Prostate gland (tissue), 2 donors: ENCODE measurements around the gene PPP1R12B. TPM values are rescaled to one million over a fixed set of nuclear protein-coding genes. Genes with fewer than 3 reads are reported as not detected.

Experiments
- DNase-seq: peaks from one replicate; pipeline ENCODE4 v3.0.0-alpha.2; 2019; ENCODE audit warnings: low spot score
- H3K27ac ChIP-seq, 2 donors: fragments of 200-600 bp; sonication (generic); 2 replicates each; pipeline ENCODE4 v1.5.1; 2017 to 2019
- H3K27me3 ChIP-seq: fragments of 200-600 bp; sonication (generic); replicated peaks from 2 replicates; pipeline ENCODE4 v1.5.1; 2019; ENCODE audit not compliant: insufficient read depth
- H3K36me3 ChIP-seq, 2 donors: fragments of 200-600 bp; sonication (generic); 1 replicate in 1 of 2; 2 replicates in 1 of 2; pipeline versions ENCODE4 v1.5.1 to v1.8.1; 2017 to 2019
- H3K4me1 ChIP-seq: fragments of 200-600 bp; sonication (generic); replicated peaks from 2 replicates; pipeline ENCODE4 v1.5.1; 2019
- H3K4me3 ChIP-seq, 2 donors: fragments of 200-600 bp; sonication (generic); 2 replicates each; pipeline ENCODE4 v1.5.1; 2017 to 2019
- H3K9me3 ChIP-seq: fragments of 200-600 bp; sonication (generic); 2 replicates; pipeline ENCODE4 v1.5.1; 2017
- POLR2A ChIP-seq: fragments of 450-650 bp; IDR thresholded peaks from one replicate; pipeline ENCODE4 v1.6.1; 2016; ENCODE audit warnings: antibody characterized with exemption, mild to moderate bottlenecking
- POLR2AphosphoS5 ChIP-seq: sonication (generic); formaldehyde crosslinking; IDR thresholded peaks from one replicate; pipeline ENCODE4 v1.6.1; 2017; ENCODE audit warnings: antibody characterized with exemption
- WGBS: methylation state at CpG from one replicate; pipeline ENCODE4 v1.1.5; 2018; 5-methylcytosine and 5-hydroxymethylcytosine counted together
- intact Hi-C: fragments of 100-400 bp; cut with DNase I; formaldehyde crosslinking; loops from one replicate; pipeline ENCODE4 v1.14.2; 2022
- total RNA-seq, 2 donors: library from RNA; depleted of rRNA; stranded (reverse); fragments of >200 nt; gene quantifications; one replicate each; pipeline ENCODE4 v1.1.0, GENCODE V29; 2016
- TF ChIP-seq, protein P1 (sequence below), 4 experiments: fragments of 200-600 bp in 2 of 4; fragments of 450-650 bp in 2 of 4; sonication (generic) in 2 of 4; IDR thresholded peaks; 1 replicate in 3 of 4; 2 replicates in 1 of 4; pipeline ENCODE4 v1.5.1; 2016 to 2019; ENCODE audit warnings: antibody characterized with exemption in 4 of 4, mild to moderate bottlenecking in 2 of 4, moderate library complexity in 2 of 4

The PPP1R12B gene
- total RNA-seq, 2 donors from 2014 or later, result 116 to 179 TPM

GRCh38 chr1:202306535-202307345 lies 41.8 kb upstream of the PPP1R12B start:
- H3K27ac ChIP-seq, result no peak overlapping the region
- no peaks in the 10 kb centered on the region for H3K27me3 ChIP-seq
- intact Hi-C loops, result no loop called here
- WGBS, result 63% methylated on average over 9 of the region's 9 CpGs
- TF ChIP-seq POLR2A (no peak), POLR2AphosphoS5 (no peak)
- TF ChIP-seq, protein P1, sequence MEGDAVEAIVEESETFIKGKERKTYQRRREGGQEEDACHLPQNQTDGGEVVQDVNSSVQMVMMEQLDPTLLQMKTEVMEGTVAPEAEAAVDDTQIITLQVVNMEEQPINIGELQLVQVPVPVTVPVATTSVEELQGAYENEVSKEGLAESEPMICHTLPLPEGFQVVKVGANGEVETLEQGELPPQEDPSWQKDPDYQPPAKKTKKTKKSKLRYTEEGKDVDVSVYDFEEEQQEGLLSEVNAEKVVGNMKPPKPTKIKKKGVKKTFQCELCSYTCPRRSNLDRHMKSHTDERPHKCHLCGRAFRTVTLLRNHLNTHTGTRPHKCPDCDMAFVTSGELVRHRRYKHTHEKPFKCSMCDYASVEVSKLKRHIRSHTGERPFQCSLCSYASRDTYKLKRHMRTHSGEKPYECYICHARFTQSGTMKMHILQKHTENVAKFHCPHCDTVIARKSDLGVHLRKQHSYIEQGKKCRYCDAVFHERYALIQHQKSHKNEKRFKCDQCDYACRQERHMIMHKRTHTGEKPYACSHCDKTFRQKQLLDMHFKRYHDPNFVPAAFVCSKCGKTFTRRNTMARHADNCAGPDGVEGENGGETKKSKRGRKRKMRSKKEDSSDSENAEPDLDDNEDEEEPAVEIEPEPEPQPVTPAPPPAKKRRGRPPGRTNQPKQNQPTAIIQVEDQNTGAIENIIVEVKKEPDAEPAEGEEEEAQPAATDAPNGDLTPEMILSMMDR (IDR thresholded peaks at IDR 0.05), result no peak
- H3K4me3 ChIP-seq, result no peak overlapping the region
- H3K36me3 ChIP-seq, result no peaks in the 10 kb centered on the region
- DNase-seq, result no peak
- H3K9me3 ChIP-seq, result no peaks in the 10 kb centered on the region
- H3K4me1 ChIP-seq, result no peaks in the 10 kb centered on the region

- Histone ChIP-seq H3K27ac (no peak overlapping the region), H3K9me3 (no peaks in the 10 kb centered on the region), H3K4me1 (no peaks in the 10 kb centered on the region), H3K4me3 (no peak overlapping the region), H3K36me3 (no peaks in the 10 kb centered on the region), H3K27me3 (no peaks in the 10 kb centered on the region)
- no peak for DNase-seq
- intact Hi-C loops, result no loop called here
- TF ChIP-seq POLR2AphosphoS5 (no peak), POLR2A (no peak)
- TF ChIP-seq, protein P1 (IDR thresholded peaks at IDR 0.05), result no peak
Observed at GRCh38 chr1:202310071-202310725, 38.3 kb upstream of the PPP1R12B start.

DNA sequence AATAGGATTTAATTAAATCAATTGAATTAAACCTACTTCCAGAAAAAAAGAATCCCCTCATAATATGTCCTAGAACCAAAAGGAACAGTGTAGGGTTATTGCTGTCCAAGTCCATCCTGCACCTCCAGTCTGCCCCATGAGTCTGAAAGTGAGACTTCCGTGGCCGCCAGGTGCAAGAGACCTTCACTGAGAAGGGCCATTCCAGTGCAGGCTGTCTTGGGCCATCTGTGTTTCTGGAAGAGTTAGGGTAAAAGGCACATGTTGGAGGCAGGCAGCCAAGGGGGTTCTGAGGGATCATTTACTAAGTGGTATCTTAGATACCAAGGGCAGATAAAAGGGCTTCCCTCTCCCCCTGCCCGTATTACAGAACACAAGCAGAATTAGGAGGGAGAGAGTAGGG lies 37.8 kb upstream of the PPP1R12B start:
- WGBS, result 91% methylated on average over 3 of the region's 3 CpGs
- H3K4me1 ChIP-seq, result no peaks in the 10 kb centered on the region
- no peaks in the 10 kb centered on the region for H3K36me3 ChIP-seq
- H3K27me3 ChIP-seq, result no peaks in the 10 kb centered on the region
- H3K9me3 ChIP-seq, result no peaks in the 10 kb centered on the region
- no peak for TF ChIP-seq POLR2A
- no peak for TF ChIP-seq POLR2AphosphoS5
- TF ChIP-seq, protein P1 (IDR thresholded peaks at IDR 0.05), result no peak
- no peak overlapping the region for H3K4me3 ChIP-seq
- intact Hi-C loops, result no loop called here
- no peak for DNase-seq
- H3K27ac ChIP-seq, result no peak overlapping the region

DNA sequence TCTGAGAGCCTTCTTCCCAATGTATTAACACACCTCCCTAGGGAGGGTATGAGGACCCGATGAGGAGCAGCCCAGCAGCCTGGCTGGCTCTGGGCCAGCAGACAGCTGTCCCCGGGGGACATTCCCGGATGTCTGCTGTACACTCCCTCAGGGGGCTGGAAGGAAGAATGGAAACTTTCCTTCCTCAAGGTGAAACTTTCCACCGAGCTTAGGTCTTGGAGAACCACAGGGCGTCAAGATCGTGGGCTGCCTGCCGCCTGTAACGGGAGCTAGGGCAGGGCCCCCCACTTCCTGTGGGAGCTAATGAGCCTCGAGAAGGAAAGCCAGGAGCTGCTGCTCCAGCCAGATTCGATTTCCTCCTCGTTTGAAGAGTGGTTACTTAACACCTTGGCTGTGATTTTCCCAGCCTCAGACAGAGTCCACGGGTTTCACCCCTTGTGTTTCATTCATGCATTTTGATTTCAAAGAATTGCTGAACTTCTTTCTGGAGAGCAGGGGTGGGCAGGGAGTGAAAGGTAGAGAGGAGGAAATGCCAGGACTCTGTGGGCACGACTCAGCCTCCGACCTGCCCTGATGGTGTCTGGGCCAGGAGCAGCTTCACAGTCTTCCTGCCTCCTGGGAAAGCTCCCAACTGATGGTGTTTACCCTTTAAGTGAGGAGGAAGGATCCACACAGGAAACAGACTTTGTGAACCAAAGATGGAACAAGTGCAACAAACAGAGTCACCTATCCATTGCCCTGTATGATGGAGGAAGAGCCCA lies 36.4 kb upstream of the PPP1R12B start:
- no peaks in the 10 kb centered on the region for H3K36me3 ChIP-seq
- no peak overlapping the region for H3K27ac ChIP-seq
- no peak overlapping the region for H3K4me3 ChIP-seq
- H3K4me1 ChIP-seq, result no peaks in the 10 kb centered on the region
- 21% methylated on average over 14 of the region's 14 CpGs for whole genome bisulfite sequencing
- TF ChIP-seq, protein P1 (IDR thresholded peaks at IDR 0.05), result no peak
- TF ChIP-seq POLR2AphosphoS5 (no peak), POLR2A (no peak)
- intact Hi-C loops, result no loop called here
- H3K27me3 ChIP-seq, result no peaks in the 10 kb centered on the region
- no peak for DNase-seq
- H3K9me3 ChIP-seq, result no peaks in the 10 kb centered on the region
